SK-N-SH treated with all-trans-retinoic acid at 6 μM for 48 hours (cell line): Measurements from ENCODE around the gene NRXN3.

Experiments used
- ATAC-seq: fragments of 200-7000 bp; cut with Tn5 transposase; 3 replicates; pipeline ENCODE4 v1.9.1; 2020; ENCODE audit warnings: mild to moderate bottlenecking, moderate library complexity
- ARNTL ChIP-seq: fragments of 450-650 bp; formaldehyde crosslinking; IDR thresholded peaks from 2 replicates; pipeline ENCODE4 v1.5.0; 2020; ENCODE audit warnings: low read depth, mild to moderate bottlenecking, moderate library complexity, borderline replicate concordance
- BACH2 ChIP-seq: fragments of 250-450 bp; sonication (Bioruptor Pico); IDR thresholded peaks from 2 replicates; pipeline ENCODE4 v1.9.0; 2021; ENCODE audit warnings: mild to moderate bottlenecking, borderline replicate concordance
- ESRRG ChIP-seq: fragments of 250-450 bp; sonication (Bioruptor Pico); IDR thresholded peaks from 2 replicates; pipeline ENCODE4 v1.6.1; 2021; ENCODE audit warnings: mild to moderate bottlenecking
- GLIS3 ChIP-seq: fragments of 250-450 bp; sonication (Bioruptor Pico); IDR thresholded peaks from 2 replicates; pipeline ENCODE4 v1.5.0; 2020; ENCODE audit warnings: mild to moderate bottlenecking, moderate library complexity
- OSR1 ChIP-seq: fragments of 250-450 bp; sonication (Bioruptor Pico); IDR thresholded peaks from 2 replicates; pipeline ENCODE4 v1.8.0; 2022; ENCODE audit warnings: moderate library complexity, mild to moderate bottlenecking, inconsistent platforms
- PPARA ChIP-seq: fragments of 250-450 bp; sonication (Bioruptor Pico); IDR thresholded peaks from 2 replicates; pipeline ENCODE4 v1.5.0; 2020; ENCODE audit warnings: mild to moderate bottlenecking, borderline replicate concordance
- RARB ChIP-seq: fragments of 250-450 bp; sonication (Bioruptor Pico); IDR thresholded peaks from 2 replicates; pipeline ENCODE4 v1.8.0; 2021; ENCODE audit warnings: mild to moderate bottlenecking, moderate library complexity
- SNAI2 ChIP-seq: fragments of 250-450 bp; sonication (Bioruptor Pico); IDR thresholded peaks from 2 replicates; pipeline ENCODE4 v1.5.0; 2020; ENCODE audit warnings: mild to moderate bottlenecking, moderate library complexity
- TCF4 ChIP-seq: fragments of 250-450 bp; sonication (Bioruptor Pico); IDR thresholded peaks from 2 replicates; pipeline ENCODE4 v1.8.0; 2021; ENCODE audit warnings: mild to moderate bottlenecking, moderate library complexity, borderline replicate concordance
- ZC3H10 ChIP-seq: fragments of 250-450 bp; sonication (Bioruptor Pico); IDR thresholded peaks from 2 replicates; pipeline ENCODE4 v1.5.1; 2021; ENCODE audit warnings: mild to moderate bottlenecking, moderate library complexity
- ZFP3 ChIP-seq: fragments of 250-450 bp; sonication (Bioruptor Pico); IDR thresholded peaks from 2 replicates; pipeline ENCODE4 v1.5.0; 2020; ENCODE audit warnings: mild to moderate bottlenecking, moderate library complexity
- ZFP30 ChIP-seq: fragments of 450-650 bp; formaldehyde crosslinking; IDR thresholded peaks from 2 replicates; pipeline ENCODE4 v1.5.0; 2022; ENCODE audit warnings: mild to moderate bottlenecking, moderate library complexity
- ZNF565 ChIP-seq: fragments of 450-650 bp; formaldehyde crosslinking; conservative IDR thresholded peaks from 2 replicates; pipeline ENCODE4 v1.5.0; 2020; ENCODE audit warnings: low read depth, mild to moderate bottlenecking, moderate library complexity
- ZNF70 ChIP-seq: fragments of 450-650 bp; formaldehyde crosslinking; IDR thresholded peaks from 2 replicates; pipeline ENCODE4 v1.5.0; 2020; ENCODE audit warnings: mild to moderate bottlenecking, moderate library complexity
- ZNF8 ChIP-seq: fragments of 450-650 bp; formaldehyde crosslinking; IDR thresholded peaks from 2 replicates; pipeline ENCODE4 v1.5.0; 2020; ENCODE audit warnings: mild to moderate bottlenecking, moderate library complexity
- TF ChIP-seq, protein P1 (sequence below): fragments of 250-450 bp; sonication (Bioruptor Pico); IDR thresholded peaks from 2 replicates; pipeline ENCODE4 v1.5.1; 2021; ENCODE audit warnings: mild to moderate bottlenecking, moderate library complexity
- TF ChIP-seq, protein P2 (sequence below): fragments of 250-450 bp; sonication (Bioruptor Pico); IDR thresholded peaks from 2 replicates; pipeline ENCODE4 v1.5.0; 2020; ENCODE audit warnings: mild to moderate bottlenecking, moderate library complexity
- TF ChIP-seq, protein P3 (sequence below): fragments of 250-450 bp; sonication (Bioruptor Pico); IDR thresholded peaks from 2 replicates; pipeline ENCODE4 v1.8.0; 2021; ENCODE audit warnings: low read depth, mild to moderate bottlenecking, moderate library complexity, borderline replicate concordance
- TF ChIP-seq, protein P4 (sequence below): fragments of 250-450 bp; sonication (Bioruptor Pico); IDR thresholded peaks from 2 replicates; pipeline ENCODE4 v1.8.0; 2020; ENCODE audit warnings: mild to moderate bottlenecking, moderate library complexity, borderline replicate concordance
- TF ChIP-seq, protein P5 (sequence below): fragments of 250-450 bp; sonication (Bioruptor Pico); IDR thresholded peaks from 2 replicates; pipeline ENCODE4 v1.5.1; 2020; ENCODE audit warnings: low read depth, mild to moderate bottlenecking, moderate library complexity

Gene NRXN3

DNA sequence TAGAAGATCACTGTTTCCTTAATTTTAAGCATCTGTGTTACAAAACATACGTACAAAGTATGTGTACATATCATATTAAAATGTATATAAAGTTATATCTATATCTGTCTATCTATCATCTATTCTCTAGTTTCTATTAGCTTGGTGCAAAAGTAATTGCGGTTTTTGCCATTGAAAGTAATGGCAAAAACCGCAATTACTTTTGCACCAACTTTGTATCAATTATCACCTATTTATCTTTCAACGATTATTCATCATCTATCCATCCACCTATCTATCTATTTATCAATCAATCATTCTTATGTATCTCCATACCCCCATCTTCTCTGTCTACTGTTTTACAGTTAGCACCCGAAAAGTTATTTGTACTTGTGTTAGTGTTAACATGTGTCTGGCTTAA is 447.6 kb downstream of the NRXN3 start:
- no peak for ATAC-seq
- TF ChIP-seq, protein P1, sequence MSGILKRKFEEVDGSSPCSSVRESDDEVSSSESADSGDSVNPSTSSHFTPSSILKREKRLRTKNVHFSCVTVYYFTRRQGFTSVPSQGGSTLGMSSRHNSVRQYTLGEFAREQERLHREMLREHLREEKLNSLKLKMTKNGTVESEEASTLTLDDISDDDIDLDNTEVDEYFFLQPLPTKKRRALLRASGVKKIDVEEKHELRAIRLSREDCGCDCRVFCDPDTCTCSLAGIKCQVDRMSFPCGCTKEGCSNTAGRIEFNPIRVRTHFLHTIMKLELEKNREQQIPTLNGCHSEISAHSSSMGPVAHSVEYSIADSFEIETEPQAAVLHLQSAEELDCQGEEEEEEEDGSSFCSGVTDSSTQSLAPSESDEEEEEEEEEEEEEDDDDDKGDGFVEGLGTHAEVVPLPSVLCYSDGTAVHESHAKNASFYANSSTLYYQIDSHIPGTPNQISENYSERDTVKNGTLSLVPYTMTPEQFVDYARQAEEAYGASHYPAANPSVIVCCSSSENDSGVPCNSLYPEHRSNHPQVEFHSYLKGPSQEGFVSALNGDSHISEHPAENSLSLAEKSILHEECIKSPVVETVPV, result no peak
- TF ChIP-seq, protein P2, sequence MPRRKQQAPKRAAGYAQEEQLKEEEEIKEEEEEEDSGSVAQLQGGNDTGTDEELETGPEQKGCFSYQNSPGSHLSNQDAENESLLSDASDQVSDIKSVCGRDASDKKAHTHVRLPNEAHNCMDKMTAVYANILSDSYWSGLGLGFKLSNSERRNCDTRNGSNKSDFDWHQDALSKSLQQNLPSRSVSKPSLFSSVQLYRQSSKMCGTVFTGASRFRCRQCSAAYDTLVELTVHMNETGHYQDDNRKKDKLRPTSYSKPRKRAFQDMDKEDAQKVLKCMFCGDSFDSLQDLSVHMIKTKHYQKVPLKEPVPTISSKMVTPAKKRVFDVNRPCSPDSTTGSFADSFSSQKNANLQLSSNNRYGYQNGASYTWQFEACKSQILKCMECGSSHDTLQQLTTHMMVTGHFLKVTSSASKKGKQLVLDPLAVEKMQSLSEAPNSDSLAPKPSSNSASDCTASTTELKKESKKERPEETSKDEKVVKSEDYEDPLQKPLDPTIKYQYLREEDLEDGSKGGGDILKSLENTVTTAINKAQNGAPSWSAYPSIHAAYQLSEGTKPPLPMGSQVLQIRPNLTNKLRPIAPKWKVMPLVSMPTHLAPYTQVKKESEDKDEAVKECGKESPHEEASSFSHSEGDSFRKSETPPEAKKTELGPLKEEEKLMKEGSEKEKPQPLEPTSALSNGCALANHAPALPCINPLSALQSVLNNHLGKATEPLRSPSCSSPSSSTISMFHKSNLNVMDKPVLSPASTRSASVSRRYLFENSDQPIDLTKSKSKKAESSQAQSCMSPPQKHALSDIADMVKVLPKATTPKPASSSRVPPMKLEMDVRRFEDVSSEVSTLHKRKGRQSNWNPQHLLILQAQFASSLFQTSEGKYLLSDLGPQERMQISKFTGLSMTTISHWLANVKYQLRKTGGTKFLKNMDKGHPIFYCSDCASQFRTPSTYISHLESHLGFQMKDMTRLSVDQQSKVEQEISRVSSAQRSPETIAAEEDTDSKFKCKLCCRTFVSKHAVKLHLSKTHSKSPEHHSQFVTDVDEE (CRISPR knock-in tag), result no peak
- TF ChIP-seq, protein P3, sequence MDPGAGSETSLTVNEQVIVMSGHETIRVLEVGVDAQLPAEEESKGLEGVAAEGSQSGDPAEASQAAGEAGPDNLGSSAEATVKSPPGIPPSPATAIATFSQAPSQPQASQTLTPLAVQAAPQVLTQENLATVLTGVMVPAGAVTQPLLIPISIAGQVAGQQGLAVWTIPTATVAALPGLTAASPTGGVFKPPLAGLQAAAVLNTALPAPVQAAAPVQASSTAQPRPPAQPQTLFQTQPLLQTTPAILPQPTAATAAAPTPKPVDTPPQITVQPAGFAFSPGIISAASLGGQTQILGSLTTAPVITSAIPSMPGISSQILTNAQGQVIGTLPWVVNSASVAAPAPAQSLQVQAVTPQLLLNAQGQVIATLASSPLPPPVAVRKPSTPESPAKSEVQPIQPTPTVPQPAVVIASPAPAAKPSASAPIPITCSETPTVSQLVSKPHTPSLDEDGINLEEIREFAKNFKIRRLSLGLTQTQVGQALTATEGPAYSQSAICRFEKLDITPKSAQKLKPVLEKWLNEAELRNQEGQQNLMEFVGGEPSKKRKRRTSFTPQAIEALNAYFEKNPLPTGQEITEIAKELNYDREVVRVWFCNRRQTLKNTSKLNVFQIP (CRISPR knock-in tag), result no peak
- TF ChIP-seq GLIS3 (no peak), SNAI2 (CRISPR knock-in tag) (no peak), PPARA (CRISPR knock-in tag) (no peak), TCF4 (CRISPR knock-in tag) (no peak), ZFP3 (no peak), ZNF8 (CRISPR knock-in tag) (no peak), ZNF70 (CRISPR knock-in tag) (no peak), OSR1 (no peak), ESRRG (CRISPR knock-in tag) (no peak), ZC3H10 (CRISPR knock-in tag) (no peak), ARNTL (no peak), BACH2 (CRISPR knock-in tag) (no peak)

DNA sequence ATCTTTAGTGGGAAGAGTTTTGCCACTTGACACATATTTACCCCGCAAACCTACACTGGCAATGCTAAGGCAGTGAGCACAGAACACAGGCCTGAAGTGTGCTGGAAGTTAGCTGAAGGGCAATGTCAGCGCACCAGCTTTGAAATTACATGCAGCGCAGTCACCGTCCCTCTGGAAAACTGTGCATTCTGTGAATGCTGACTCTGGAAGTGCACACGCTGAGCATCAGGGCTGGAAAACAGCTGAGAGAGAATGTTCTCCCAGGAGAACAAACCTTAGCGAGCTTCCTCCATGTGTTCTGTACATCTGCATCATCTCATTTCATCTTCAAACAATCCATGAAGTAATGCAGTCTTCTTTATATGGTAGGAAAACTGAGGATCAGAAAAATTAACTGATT is 448.2 kb downstream of the NRXN3 start:
- TF ChIP-seq, protein P4, sequence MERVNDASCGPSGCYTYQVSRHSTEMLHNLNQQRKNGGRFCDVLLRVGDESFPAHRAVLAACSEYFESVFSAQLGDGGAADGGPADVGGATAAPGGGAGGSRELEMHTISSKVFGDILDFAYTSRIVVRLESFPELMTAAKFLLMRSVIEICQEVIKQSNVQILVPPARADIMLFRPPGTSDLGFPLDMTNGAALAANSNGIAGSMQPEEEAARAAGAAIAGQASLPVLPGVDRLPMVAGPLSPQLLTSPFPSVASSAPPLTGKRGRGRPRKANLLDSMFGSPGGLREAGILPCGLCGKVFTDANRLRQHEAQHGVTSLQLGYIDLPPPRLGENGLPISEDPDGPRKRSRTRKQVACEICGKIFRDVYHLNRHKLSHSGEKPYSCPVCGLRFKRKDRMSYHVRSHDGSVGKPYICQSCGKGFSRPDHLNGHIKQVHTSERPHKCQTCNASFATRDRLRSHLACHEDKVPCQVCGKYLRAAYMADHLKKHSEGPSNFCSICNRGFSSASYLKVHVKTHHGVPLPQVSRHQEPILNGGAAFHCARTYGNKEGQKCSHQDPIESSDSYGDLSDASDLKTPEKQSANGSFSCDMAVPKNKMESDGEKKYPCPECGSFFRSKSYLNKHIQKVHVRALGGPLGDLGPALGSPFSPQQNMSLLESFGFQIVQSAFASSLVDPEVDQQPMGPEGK (CRISPR knock-in tag), result no peak
- TF ChIP-seq GLIS3 (no peak), BACH2 (CRISPR knock-in tag) (no peak), ARNTL (no peak), ZC3H10 (CRISPR knock-in tag) (no peak), RARB (no peak), ZFP30 (CRISPR knock-in tag) (no peak), ZFP3 (no peak), OSR1 (no peak), ZNF565 (CRISPR knock-in tag) (no peak), ESRRG (CRISPR knock-in tag) (no peak), SNAI2 (CRISPR knock-in tag) (no peak), ZNF70 (CRISPR knock-in tag) (no peak), PPARA (CRISPR knock-in tag) (no peak), ZNF8 (CRISPR knock-in tag) (no peak)
- TF ChIP-seq, protein P2 (CRISPR knock-in tag), result no peak
- TF ChIP-seq, protein P5, sequence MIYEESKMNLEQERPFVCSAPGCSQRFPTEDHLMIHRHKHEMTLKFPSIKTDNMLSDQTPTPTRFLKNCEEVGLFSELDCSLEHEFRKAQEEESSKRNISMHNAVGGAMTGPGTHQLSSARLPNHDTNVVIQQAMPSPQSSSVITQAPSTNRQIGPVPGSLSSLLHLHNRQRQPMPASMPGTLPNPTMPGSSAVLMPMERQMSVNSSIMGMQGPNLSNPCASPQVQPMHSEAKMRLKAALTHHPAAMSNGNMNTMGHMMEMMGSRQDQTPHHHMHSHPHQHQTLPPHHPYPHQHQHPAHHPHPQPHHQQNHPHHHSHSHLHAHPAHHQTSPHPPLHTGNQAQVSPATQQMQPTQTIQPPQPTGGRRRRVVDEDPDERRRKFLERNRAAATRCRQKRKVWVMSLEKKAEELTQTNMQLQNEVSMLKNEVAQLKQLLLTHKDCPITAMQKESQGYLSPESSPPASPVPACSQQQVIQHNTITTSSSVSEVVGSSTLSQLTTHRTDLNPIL (CRISPR knock-in tag), result no peak
- TF ChIP-seq, protein P3 (CRISPR knock-in tag), result no peak
- TF ChIP-seq, protein P1, result no peak
- ATAC-seq, result no peak
